Spleen (tissue), 11 donors: ENCODE data around the gene CDK11A. TPM values are rescaled to one million over a fixed set of nuclear protein-coding genes. Genes with fewer than 3 reads are reported as not detected.
"Not testable (repeated sequence)": the region's sequence is repeated elsewhere in the genome, so short reads cannot be mapped to it uniquely, and the experiment has no call there.

Experiments
- DNase-seq: peaks from one replicate; pipeline ENCODE4 v3.0.0-alpha.2; 2020
- H3K27ac ChIP-seq, 8 donors: fragments of 200-600 bp; sonication (generic) in 7 of 8; 1 replicate in 4 of 8; 2 replicates in 4 of 8; pipeline versions ENCODE4 v1.5.0 to v1.8.0; 2016 to 2021; ENCODE audit warnings: inconsistent platforms in 4 of 8, mild to moderate bottlenecking in 4 of 8, moderate library complexity in 1 of 8
- H3K27me3 ChIP-seq, 7 donors: fragments of 200-600 bp; sonication (generic) in 6 of 7; replicated peaks in 1 of 7; 1 replicate in 4 of 7; 2 replicates in 3 of 7; pipeline versions ENCODE4 v1.5.0 to v1.8.0; 2016 to 2021; ENCODE audit warnings: inconsistent platforms in 3 of 7, mild to moderate bottlenecking in 1 of 7
- H3K36me3 ChIP-seq, 6 donors: fragments of 200-600 bp; sonication (generic) in 5 of 6; 1 replicate in 4 of 6; 2 replicates in 2 of 6; pipeline versions ENCODE4 v1.5.0 to v1.8.0; 2016 to 2021; ENCODE audit warnings: inconsistent platforms in 2 of 6
- H3K4me1 ChIP-seq, 6 donors: fragments of 200-600 bp; sonication (generic) in 5 of 6; 1 replicate in 3 of 6; 2 replicates in 3 of 6; pipeline versions ENCODE4 v1.5.0 to v1.8.0; 2016 to 2021; ENCODE audit warnings: inconsistent platforms in 3 of 6
- H3K4me3 ChIP-seq, 8 donors: fragments of 200-600 bp; sonication (generic) in 7 of 8; 1 replicate in 4 of 8; 2 replicates in 4 of 8; pipeline versions ENCODE4 v1.5.0 to v1.8.0; 2016 to 2021; ENCODE audit warnings: inconsistent platforms in 4 of 8, mild to moderate bottlenecking in 4 of 8, moderate library complexity in 2 of 8
- H3K9me3 ChIP-seq, 8 donors: fragments of 200-600 bp; sonication (generic) in 7 of 8; 1 replicate in 4 of 8; 2 replicates in 4 of 8; pipeline versions ENCODE4 v1.5.0 to v1.8.0; 2016 to 2021; ENCODE audit warnings: inconsistent platforms in 4 of 8
- POLR2A ChIP-seq, 3 donors: fragments of 450-650 bp; IDR thresholded peaks; one replicate each; pipeline ENCODE4 v1.5.1; 2017; ENCODE audit warnings: antibody characterized with exemption in 3 of 3, mild to moderate bottlenecking in 1 of 3
- POLR2AphosphoS5 ChIP-seq, 3 donors: sonication (generic); formaldehyde crosslinking; IDR thresholded peaks; one replicate each; pipeline ENCODE4 v1.5.1; 2017; ENCODE audit warnings: antibody characterized with exemption in 3 of 3
- WGBS, 5 donors: extraction: QIAGEN DNeasy Blood & Tissue Kit in 3 of 5; methylation state at CpG; one replicate each; pipeline versions ENCODE4 v1.1.5 to v1.1.7; 2013 to 2018; 5-methylcytosine and 5-hydroxymethylcytosine counted together
- intact Hi-C: fragments of 100-400 bp; cut with DNase I; formaldehyde crosslinking; loops from one replicate; pipeline ENCODE4 v1.15.0; 2023; ENCODE audit warnings: low total_unique reads
- polyA plus RNA-seq, 3 donors: library from polyadenylated mRNA; stranded (reverse); fragments of 200-250 nt; gene quantifications; one replicate each; pipeline ENCODE4 v1.2.1, GENCODE V29; 2013
- total RNA-seq, 7 donors: library from RNA; depleted of rRNA in 3 of 7; stranded (reverse); fragments of >200 nt in 3 of 7; fragmentation: NEBNext Ultra II Directional in 4 of 7; extraction: Animal tissue kit (Norgen Biotek cat#: 25700) in 4 of 7; gene quantifications; one replicate each; pipeline versions ENCODE4 v1.1.0 to v1.2.1, GENCODE V29; 2016 to 2021
- TF ChIP-seq, protein P1 (sequence below), 11 experiments: fragments of 200-600 bp in 7 of 11; fragments of 450-650 bp in 4 of 11; sonication (generic) in 4 of 11; IDR thresholded peaks in 8 of 11; conservative IDR thresholded peaks in 3 of 11; 1 replicate in 7 of 11; 2 replicates in 4 of 11; pipeline versions ENCODE4 v1.4.0 to v1.8.0; 2016 to 2021; ENCODE audit warnings: antibody characterized with exemption in 11 of 11, inconsistent platforms in 4 of 11, mild to moderate bottlenecking in 1 of 11
- donor health status: healthy with polysubstance abuse.
- donor health status: DM: no; HTN: no; CAD: no; lungs with moderate emphysema.
- donor health status: DM: no; HTN: no; CAD: no.
- donor health status: Bipolar disorder and iron deficiency.
- donor health status: healthy.
- donor health status: DM: no; HTN: no; CAD: no.
- donor health status: DM: yes; HTN: yes; CAD: no.

Gene CDK11A
- total and polyA plus RNA-seq, 10 donors = 29.3 to 123 (median 75.5) TPM

GRCh38 chr1:1754051-1754815 is 30.1 kb upstream of the CDK11A start:
- TF ChIP-seq, protein P1, sequence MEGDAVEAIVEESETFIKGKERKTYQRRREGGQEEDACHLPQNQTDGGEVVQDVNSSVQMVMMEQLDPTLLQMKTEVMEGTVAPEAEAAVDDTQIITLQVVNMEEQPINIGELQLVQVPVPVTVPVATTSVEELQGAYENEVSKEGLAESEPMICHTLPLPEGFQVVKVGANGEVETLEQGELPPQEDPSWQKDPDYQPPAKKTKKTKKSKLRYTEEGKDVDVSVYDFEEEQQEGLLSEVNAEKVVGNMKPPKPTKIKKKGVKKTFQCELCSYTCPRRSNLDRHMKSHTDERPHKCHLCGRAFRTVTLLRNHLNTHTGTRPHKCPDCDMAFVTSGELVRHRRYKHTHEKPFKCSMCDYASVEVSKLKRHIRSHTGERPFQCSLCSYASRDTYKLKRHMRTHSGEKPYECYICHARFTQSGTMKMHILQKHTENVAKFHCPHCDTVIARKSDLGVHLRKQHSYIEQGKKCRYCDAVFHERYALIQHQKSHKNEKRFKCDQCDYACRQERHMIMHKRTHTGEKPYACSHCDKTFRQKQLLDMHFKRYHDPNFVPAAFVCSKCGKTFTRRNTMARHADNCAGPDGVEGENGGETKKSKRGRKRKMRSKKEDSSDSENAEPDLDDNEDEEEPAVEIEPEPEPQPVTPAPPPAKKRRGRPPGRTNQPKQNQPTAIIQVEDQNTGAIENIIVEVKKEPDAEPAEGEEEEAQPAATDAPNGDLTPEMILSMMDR (IDR thresholded peaks at IDR 0.05 in 8 of 11, conservative IDR thresholded peaks at IDR 0.05 in 3 of 11) = no peak
- TF ChIP-seq POLR2A (IDR thresholded peaks at IDR 0.05) (no peak), POLR2AphosphoS5 (IDR thresholded peaks at IDR 0.05) (peak in 2 of 3 donors; percentile 39 to 67)
- WGBS, 5 donors = 89 to 94% (median 90%) methylated on average over 32 to 49 of the region's 49 CpGs

DNA sequence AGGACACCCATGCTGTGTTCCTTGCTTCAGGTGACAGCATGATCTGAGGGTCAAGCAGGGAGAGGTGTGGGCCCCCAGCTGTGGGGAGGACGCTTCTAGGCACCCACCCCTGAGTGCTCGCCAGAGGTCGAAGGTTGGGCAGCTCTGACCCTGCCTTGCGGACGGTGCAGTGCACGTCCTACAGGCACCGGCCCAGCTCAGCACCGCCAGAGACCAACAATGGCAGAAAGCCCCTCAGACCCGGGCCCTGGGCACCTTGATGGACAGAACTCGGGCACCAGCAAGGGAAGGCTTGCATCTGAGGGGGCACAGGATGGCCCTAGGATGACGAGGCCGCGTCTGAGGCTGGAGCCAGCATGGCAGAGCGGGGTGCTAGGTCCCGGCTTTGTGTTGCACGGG is 29.4 kb upstream of the CDK11A start:
- Histone ChIP-seq H3K27me3 (no peaks in the 10 kb centered on the region), H3K9me3 (no peaks in the 10 kb centered on the region), H3K36me3 (peaks cover 4 to 67% (median 63%) of the 10 kb centered on the region in 6 donors), H3K27ac (peak overlapping the region in 3 of 8 donors; percentile 47 to 55 (median 47)), H3K4me3 (no peak overlapping the region), H3K4me1 (peaks cover 0 to 41% (median 11%) of the 10 kb centered on the region in 6 donors)
- peak; percentile 71 for DNase-seq
- intact Hi-C loops = no loop called here
- TF ChIP-seq, protein P1 (IDR thresholded peaks at IDR 0.05 in 8 of 11, conservative IDR thresholded peaks at IDR 0.05 in 3 of 11) = no peak
- WGBS, 5 donors = 82 to 96% (median 92%) methylated on average over 14 to 16 of the region's 16 CpGs

More at GRCh38 chr1:1754051-1754815, 30.1 kb upstream of the CDK11A start:
- peaks cover 4 to 73% (median 68%) of the 10 kb centered on the region in 6 donors for H3K36me3 ChIP-seq
- H3K9me3 ChIP-seq = no peaks in the 10 kb centered on the region
- peak overlapping the region in 2 of 8 donors; percentile 47 to 55 for H3K27ac ChIP-seq
- DNase-seq = peak; percentile 73
- no peaks in the 10 kb centered on the region for H3K27me3 ChIP-seq
- H3K4me3 ChIP-seq = no peak overlapping the region
- H3K4me1 ChIP-seq = peaks cover 0 to 42% (median 17%) of the 10 kb centered on the region in 6 donors
- intact Hi-C loops = no loop called here

DNA sequence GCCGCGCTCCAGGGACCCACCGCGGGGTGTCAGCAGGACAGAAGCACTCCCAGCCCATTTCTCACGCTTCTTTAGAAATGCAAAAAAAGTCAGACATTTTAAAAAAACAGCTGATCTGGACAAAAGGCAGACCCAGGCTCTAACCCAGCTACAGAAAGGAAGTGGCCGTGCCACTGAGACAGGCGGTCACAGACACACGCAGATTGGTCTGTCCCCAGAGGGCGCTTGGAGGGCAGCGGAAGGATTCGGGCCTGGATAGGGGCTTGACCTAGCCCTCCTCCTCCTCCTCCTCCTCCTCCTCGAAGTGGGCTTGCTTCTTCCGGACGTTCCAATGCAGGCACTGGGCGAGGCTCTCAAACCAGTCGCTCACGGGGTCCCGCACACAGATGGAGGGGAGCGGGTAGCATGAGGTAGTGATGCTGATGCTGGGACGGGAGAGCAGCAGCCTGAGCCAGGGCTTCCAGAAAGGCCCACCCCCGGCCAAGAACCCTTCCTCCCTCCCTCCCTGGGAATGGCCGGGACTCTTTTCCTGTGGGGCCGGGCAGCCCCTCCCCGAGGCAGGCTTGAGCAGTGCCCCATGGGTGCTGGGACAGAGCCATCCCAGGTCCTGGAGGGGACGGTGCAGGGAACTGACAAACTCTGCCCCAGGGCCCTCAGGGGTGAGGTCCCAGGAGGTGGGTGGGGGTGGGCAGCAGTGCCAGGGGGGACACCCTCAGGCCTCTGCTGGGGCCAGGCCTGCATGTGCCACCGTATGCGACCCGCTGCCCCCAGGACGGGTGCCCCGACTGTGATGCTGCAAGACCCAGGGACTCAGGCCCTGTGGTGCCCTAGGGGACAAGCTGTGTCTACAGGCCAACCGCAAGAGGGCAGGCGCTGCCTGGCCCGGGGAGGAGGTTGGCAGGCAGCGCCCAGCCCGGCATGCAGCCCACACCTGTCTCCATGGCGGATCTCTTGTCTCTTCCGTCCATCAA is 28.8 kb upstream of the CDK11A start:
- peak; percentile 74 for DNase-seq
- no peaks in the 10 kb centered on the region for H3K9me3 ChIP-seq
- intact Hi-C loops = no loop called here
- H3K27ac ChIP-seq = peak overlapping the region in 3 of 8 donors; percentile 47 to 55 (median 47)
- H3K4me3 ChIP-seq = no peak overlapping the region
- TF ChIP-seq POLR2AphosphoS5 (IDR thresholded peaks at IDR 0.05) (peak in 1 of 3 donors; percentile 44), POLR2A (IDR thresholded peaks at IDR 0.05) (no peak)
- peaks cover 0 to 38% (median 5%) of the 10 kb centered on the region in 6 donors for H3K4me1 ChIP-seq
- peaks cover 4 to 60% (median 56%) of the 10 kb centered on the region in 6 donors for H3K36me3 ChIP-seq
- WGBS, 5 donors = 78 to 85% (median 83%) methylated on average over 22 to 37 of the region's 37 CpGs
- no peaks in the 10 kb centered on the region for H3K27me3 ChIP-seq

- intact Hi-C loops = no loop called here
- Histone ChIP-seq H3K36me3 (peaks cover 4 to 53% (median 51%) of the 10 kb centered on the region in 6 donors), H3K4me3 (no peak overlapping the region), H3K27me3 (no peaks in the 10 kb centered on the region), H3K4me1 (peaks cover 0 to 31% (median 2%) of the 10 kb centered on the region in 6 donors), H3K27ac (peak overlapping the region in 2 of 8 donors; percentile 14 to 47), H3K9me3 (no peaks in the 10 kb centered on the region)
- TF ChIP-seq POLR2AphosphoS5 (IDR thresholded peaks at IDR 0.05) = peak in 2 of 3 donors; percentile 24 to 33
- TF ChIP-seq, protein P1 (IDR thresholded peaks at IDR 0.05 in 8 of 11, conservative IDR thresholded peaks at IDR 0.05 in 3 of 11) = no peak
- peak; percentile 42 for DNase-seq
- WGBS, 5 donors = 88 to 94% (median 93%) methylated on average over 9 to 11 of the region's 11 CpGs
These were observed 28.0 kb upstream of the CDK11A start for GRCh38 chr1:1752190-1752589.

- peak; percentile 72 for DNase-seq
- H3K27me3 ChIP-seq, H3K27ac ChIP-seq, intact Hi-C loops, H3K9me3 ChIP-seq, H3K4me3 ChIP-seq: not testable (repeated sequence)
- 80 to 95% (median 91%) methylated on average over 1 to 8 of the region's 9 CpGs for WGBS, 5 donors
- Histone ChIP-seq H3K36me3 (peaks cover 0 to 30% (median 28%) of the 10 kb centered on the region in 6 donors), H3K4me1 (peaks cover 0 to 30% (median 2%) of the 10 kb centered on the region in 6 donors)
These were observed 25.8 kb upstream of the CDK11A start for GRCh38 chr1:1749941-1750340.
